ENCODE data around the gene PRR14L.
"Not testable (repeated sequence)": the region's sequence is repeated elsewhere in the genome, so short reads cannot be mapped to it uniquely, and the experiment has no call there.

PRR14L gene

GRCh38 chr22:31694046-31694445 is 55.9 kb downstream of the PRR14L start:
- DNase-seq; in situ Hi-C loops (cut with HindIII; ENCODE audit: low pct_ligation_motif_present, low pct_unique_long_range_greater_than_20kb, low sequenced_read_pairs): not testable (repeated sequence)

- in situ Hi-C loops (cut with HindIII; ENCODE audit: low pct_ligation_motif_present, low pct_unique_long_range_greater_than_20kb, low sequenced_read_pairs): no loop called here
- DNase-seq: no peak
These were observed 57.6 kb downstream of the PRR14L start for GRCh38 chr22:31692186-31692886.

GRCh38 chr22:31691408-31691807 is 58.5 kb downstream of the PRR14L start:
- in situ Hi-C loops (cut with HindIII; ENCODE audit: low pct_ligation_motif_present, low pct_unique_long_range_greater_than_20kb, low sequenced_read_pairs): no loop called here

DNA sequence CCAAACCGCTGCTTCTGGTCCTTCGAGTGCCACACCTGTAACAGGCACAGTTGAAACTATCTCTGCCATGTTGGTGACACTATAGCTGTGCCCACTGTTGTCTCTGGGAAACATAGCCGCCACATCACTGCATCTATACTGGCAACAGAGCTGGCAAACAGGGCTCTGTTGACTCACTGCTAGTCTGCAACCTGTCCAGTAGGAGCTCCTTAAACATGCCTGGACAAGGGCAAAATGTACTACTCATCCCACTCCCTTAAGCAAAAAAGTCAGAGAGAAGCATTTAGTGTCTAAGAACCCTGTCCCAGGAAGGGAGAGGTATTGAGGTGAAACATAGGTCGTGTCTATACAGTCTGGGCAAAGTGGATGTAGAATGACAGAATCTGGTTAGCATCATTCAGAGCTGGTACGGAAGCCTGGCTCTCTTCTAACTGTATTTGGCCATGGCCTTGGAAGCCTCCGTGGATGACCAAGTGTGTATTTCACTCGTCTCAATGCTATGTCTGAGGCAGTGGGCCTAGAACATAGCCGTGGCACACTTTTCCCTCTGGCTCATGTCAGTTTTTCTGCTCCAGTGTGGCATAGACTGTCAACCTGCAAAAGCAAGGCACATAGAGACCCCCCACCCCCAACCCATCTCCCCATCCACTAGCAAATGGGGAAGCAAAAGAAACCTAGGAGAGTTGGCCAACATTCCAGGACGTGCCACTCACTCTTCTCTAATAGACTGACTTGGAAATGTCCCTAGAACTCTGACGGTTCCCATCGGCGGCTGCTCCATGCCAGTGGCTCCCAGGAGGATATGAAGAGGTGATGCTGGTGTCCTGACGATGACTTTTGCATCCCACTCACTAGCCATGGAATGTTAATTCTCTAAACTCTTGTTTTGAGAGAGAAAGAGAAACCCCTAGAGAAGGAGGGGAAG is 66.5 kb downstream of the PRR14L start:
- no peak for DNase-seq
- in situ Hi-C loops (cut with HindIII; ENCODE audit: low pct_ligation_motif_present, low pct_unique_long_range_greater_than_20kb, low sequenced_read_pairs): no loop called here

More at GRCh38 chr22:31691408-31691807, 58.5 kb downstream of the PRR14L start:
- DNase-seq: no peak

DNA sequence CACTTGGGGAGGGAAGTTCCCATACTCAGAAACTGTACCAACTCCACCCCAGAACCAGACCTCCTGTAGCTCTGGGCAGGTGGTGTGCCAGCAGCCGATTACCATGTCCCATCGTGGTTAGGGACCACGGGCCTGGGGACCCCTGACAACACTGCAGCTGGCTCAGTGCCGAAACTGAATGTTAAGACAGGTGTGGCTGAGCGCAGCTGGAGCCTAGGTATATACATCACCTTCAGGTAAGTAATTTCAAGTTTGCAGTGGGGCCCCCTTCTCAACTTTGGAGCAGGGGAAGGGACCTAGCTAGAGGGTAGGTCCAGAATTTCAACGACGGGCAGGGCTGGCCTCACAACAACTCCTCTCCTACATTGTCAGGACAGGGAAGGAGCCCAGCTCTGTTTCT is 67.2 kb downstream of the PRR14L start:
- DNase-seq: no peak
- in situ Hi-C loops (cut with HindIII; ENCODE audit: low pct_ligation_motif_present, low pct_unique_long_range_greater_than_20kb, low sequenced_read_pairs): no loop called here

- no peak for DNase-seq
- in situ Hi-C loops (cut with HindIII; ENCODE audit: low pct_ligation_motif_present, low pct_unique_long_range_greater_than_20kb, low sequenced_read_pairs): no loop called here
These were observed 68.3 kb downstream of the PRR14L start for GRCh38 chr22:31681349-31682345.

GRCh38 chr22:31680861-31681341 is 69.0 kb downstream of the PRR14L start:
- in situ Hi-C loops (cut with HindIII; ENCODE audit: low pct_ligation_motif_present, low pct_unique_long_range_greater_than_20kb, low sequenced_read_pairs): no loop called here
- peak; percentile 35 for DNase-seq

DNA sequence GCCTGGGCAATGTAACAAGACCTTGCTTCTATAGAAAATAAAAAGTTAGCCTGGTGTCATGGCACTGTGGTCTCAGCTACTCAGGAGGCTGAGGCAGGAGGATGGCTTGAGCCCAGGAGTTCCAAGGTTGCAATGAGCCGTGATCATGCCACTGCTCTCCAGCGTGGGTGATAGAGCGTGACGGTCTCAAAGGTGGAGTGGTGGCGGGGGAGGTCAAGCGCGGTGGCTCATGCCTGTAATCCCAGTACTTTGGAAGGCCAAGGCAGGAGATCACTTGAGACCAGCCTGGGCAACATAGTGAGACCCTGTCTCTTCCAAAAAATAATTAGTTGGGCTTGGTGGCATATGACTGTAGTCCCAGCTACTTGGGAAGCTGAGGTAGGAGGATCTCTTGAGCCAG is 71.2 kb downstream of the PRR14L start:
- DNase-seq: no peak
- in situ Hi-C loops (cut with HindIII; ENCODE audit: low pct_ligation_motif_present, low pct_unique_long_range_greater_than_20kb, low sequenced_read_pairs): no loop called here

GRCh38 chr22:31676700-31677099 is 73.2 kb downstream of the PRR14L start:
- peak; percentile 63 for DNase-seq
- in situ Hi-C loops (cut with HindIII; ENCODE audit: low pct_ligation_motif_present, low pct_unique_long_range_greater_than_20kb, low sequenced_read_pairs): no loop called here

GRCh38 chr22:31674219-31674618 is 75.7 kb downstream of the PRR14L start:
- not testable (repeated sequence) for DNase-seq
- in situ Hi-C loops (cut with HindIII; ENCODE audit: low pct_ligation_motif_present, low pct_unique_long_range_greater_than_20kb, low sequenced_read_pairs): loop anchor here (25.0 kb wide), 1 partner anchor 288 kb away; no protein-coding TSS in a partner anchor

- not testable (repeated sequence) for DNase-seq
- in situ Hi-C loops (cut with HindIII; ENCODE audit: low pct_ligation_motif_present, low pct_unique_long_range_greater_than_20kb, low sequenced_read_pairs): loop anchor here (25.0 kb wide), 1 partner anchor 293 kb away; no protein-coding TSS in a partner anchor
These were observed 81.1 kb downstream of the PRR14L start for GRCh38 chr22:31668849-31669248.

DNA sequence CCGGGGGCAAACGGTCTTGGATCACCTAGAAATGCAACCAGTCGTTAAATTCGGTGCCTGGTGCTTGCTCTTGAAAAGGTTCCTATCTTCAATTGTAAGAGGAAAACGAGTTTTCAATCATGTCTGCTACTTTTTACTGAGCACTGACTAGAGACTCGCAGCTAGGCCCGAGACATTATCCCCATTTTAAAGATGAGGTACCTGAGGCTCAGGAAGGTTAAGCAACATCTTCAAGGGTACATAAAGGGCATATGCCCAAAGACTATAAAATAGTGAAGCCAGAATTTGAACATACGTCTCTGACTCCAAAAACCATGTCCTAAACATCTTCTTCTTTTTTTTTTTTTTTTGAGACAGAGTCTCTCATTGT is 87.3 kb downstream of the PRR14L start:
- DNase-seq: no peak
- in situ Hi-C loops (cut with HindIII; ENCODE audit: low pct_ligation_motif_present, low pct_unique_long_range_greater_than_20kb, low sequenced_read_pairs): loop anchor here (25.0 kb wide), 1 partner anchor 300 kb away; no protein-coding TSS in a partner anchor

GRCh38 chr22:31661851-31662667 is 87.9 kb downstream of the PRR14L start, which contains the start of gene PISD:
PISD (minus strand) TSS chr22:31662215; CDS start chr22:31662208, 7 bp downstream.
- in situ Hi-C loops (cut with HindIII; ENCODE audit: low pct_ligation_motif_present, low pct_unique_long_range_greater_than_20kb, low sequenced_read_pairs): loop anchor here (25.0 kb wide), 1 partner anchor 300 kb away; no protein-coding TSS in a partner anchor
- peak; percentile 97 for DNase-seq

DNA sequence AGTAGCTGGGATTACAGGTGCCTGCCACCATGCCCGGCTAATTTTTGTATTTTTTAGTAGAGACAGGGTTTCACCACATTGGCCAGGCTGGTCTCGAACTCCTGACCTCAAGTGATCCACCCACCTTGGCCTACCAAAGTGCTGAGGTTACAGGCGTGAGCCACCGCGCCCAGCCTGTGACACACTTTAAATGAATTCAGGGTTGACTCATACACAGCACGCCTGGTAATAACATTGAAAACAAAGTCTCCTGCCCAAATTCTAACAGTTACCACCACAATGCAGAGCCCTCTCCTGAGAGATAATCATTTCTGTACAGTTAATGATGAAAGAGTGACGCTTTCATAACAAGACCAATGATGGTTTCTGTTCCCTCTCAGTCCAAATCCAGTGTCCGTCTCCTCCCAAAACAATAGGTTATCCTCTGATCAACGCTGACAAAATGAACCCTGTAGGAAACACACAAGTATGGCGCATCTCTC is 89.0 kb downstream of the PRR14L start:
- in situ Hi-C loops (cut with HindIII; ENCODE audit: low pct_ligation_motif_present, low pct_unique_long_range_greater_than_20kb, low sequenced_read_pairs): loop anchor here (25.0 kb wide), 1 partner anchor 301 kb away; no protein-coding TSS in a partner anchor
- DNase-seq: peak; percentile 83

- DNase-seq: peak; percentile 73
- in situ Hi-C loops (cut with HindIII; ENCODE audit: low pct_ligation_motif_present, low pct_unique_long_range_greater_than_20kb, low sequenced_read_pairs): loop anchor here (25.0 kb wide), 1 partner anchor 303 kb away; no protein-coding TSS in a partner anchor
These were observed 90.7 kb downstream of the PRR14L start for GRCh38 chr22:31659246-31659645.

- in situ Hi-C loops (cut with HindIII; ENCODE audit: low pct_ligation_motif_present, low pct_unique_long_range_greater_than_20kb, low sequenced_read_pairs): loop anchor here (25.0 kb wide), 1 partner anchor 308 kb away; no protein-coding TSS in a partner anchor
- DNase-seq: no peak
These were observed 95.5 kb downstream of the PRR14L start for GRCh38 chr22:31654408-31654807.

GRCh38 chr22:31653944-31654343 is 96.0 kb downstream of the PRR14L start:
- in situ Hi-C loops (cut with HindIII; ENCODE audit: low pct_ligation_motif_present, low pct_unique_long_range_greater_than_20kb, low sequenced_read_pairs): loop anchor here (25.0 kb wide), 1 partner anchor 308 kb away; no protein-coding TSS in a partner anchor
- no peak for DNase-seq

All from ACHN (cell line).